Natural killer cell (primary cell): Measurements from ENCODE around the gene DNLZ. TPM values are rescaled to one million over a fixed set of nuclear protein-coding genes. Genes with fewer than 3 reads are reported as not detected.

Experiments used
- ATAC-seq, 3 donors: fragments of 150-1000 bp in 2 of 3; fragments of 200-7000 bp in 1 of 3; cut with Tn5 transposase; 1 replicate in 1 of 3; 2 replicates in 2 of 3; pipeline ENCODE4 v1.10.0; 2021; ENCODE audit warnings: mild to moderate bottlenecking in 2 of 3, moderate library complexity in 2 of 3
- DNase-seq, 2 donors: peaks; one replicate each; pipeline versions ENCODE4 v3.0.0 to v3.0.0-alpha.2; 2013 to 2021; ENCODE audit warnings: mixed read lengths in 1 of 2
- H3K27ac ChIP-seq: one replicate; pipeline ENCODE4 v1.5.1; 2013; ENCODE audit warnings: mild to moderate bottlenecking, low read length
- H3K27me3 ChIP-seq: one replicate; pipeline ENCODE4 v1.6.1; 2013; ENCODE audit warnings: low read length; ENCODE audit not compliant: control insufficient read depth, insufficient read depth
- H3K36me3 ChIP-seq: one replicate; pipeline ENCODE4 v1.6.1; 2013; ENCODE audit warnings: low read length; ENCODE audit not compliant: control insufficient read depth, insufficient read depth
- H3K4me1 ChIP-seq: one replicate; pipeline ENCODE4 v1.6.1; 2013; ENCODE audit warnings: low read length; ENCODE audit not compliant: control insufficient read depth, insufficient read depth
- H3K4me3 ChIP-seq: one replicate; pipeline ENCODE4 v1.5.1; 2013; ENCODE audit warnings: low read length
- H3K9me3 ChIP-seq: one replicate; pipeline ENCODE4 v1.6.1; 2013; ENCODE audit warnings: low read length; ENCODE audit not compliant: control insufficient read depth, insufficient read depth
- H3K27ac Mint-ChIP-seq, 2 donors: one replicate each; pipeline ENCODE4 v1.8.0; 2022; ENCODE audit warnings: mild to moderate bottlenecking in 2 of 2, mixed read lengths in 2 of 2, moderate library complexity in 1 of 2
- H3K27me3 Mint-ChIP-seq, 2 donors: one replicate each; pipeline ENCODE4 v1.8.0; 2022; ENCODE audit warnings: low read depth in 2 of 2, mixed read lengths in 2 of 2
- H3K36me3 Mint-ChIP-seq: one replicate; pipeline ENCODE4 v1.8.0; 2022; ENCODE audit warnings: mixed read lengths
- H3K4me1 Mint-ChIP-seq, 2 donors: one replicate each; pipeline ENCODE4 v1.8.0; 2022; ENCODE audit warnings: mixed read lengths in 2 of 2
- H3K4me3 Mint-ChIP-seq: one replicate; pipeline ENCODE4 v1.8.0; 2022; ENCODE audit warnings: mild to moderate bottlenecking, moderate library complexity, mixed read lengths
- H3K9me3 Mint-ChIP-seq, 2 donors: one replicate each; pipeline ENCODE4 v1.8.0; 2022; ENCODE audit warnings: mixed read lengths in 2 of 2
- WGBS: methylation state at CpG from one replicate; pipeline ENCODE4 v1.1.7; 2013; ENCODE audit warnings: missing lambda C conversion rate; ENCODE audit not compliant: insufficient coverage; 5-methylcytosine and 5-hydroxymethylcytosine counted together
- intact Hi-C: fragments of 100-400 bp; cut with micrococcal nuclease; formaldehyde crosslinking; loops from one replicate; pipeline ENCODE4 v1.14.2; 2022
- total RNA-seq, 4 donors: library from RNA; stranded (reverse); fragments of 120-200 nt in 1 of 4; gene quantifications; one replicate each; pipeline versions ENCODE4 v1.2.3 to v1.2.4, GENCODE V29; 2013 to 2022
- TF ChIP-seq, protein P1 (sequence below): fragments of 200-600 bp; IDR thresholded peaks from one replicate; pipeline ENCODE4 v1.8.0; 2022; ENCODE audit warnings: antibody characterized with exemption

DNLZ gene
- total RNA-seq, 3 donors from 2014 or later (not counting 1 experiment from before 2014, with no cell fraction given), result 24.6 to 34.8 (median 28.9) TPM

- Mint-ChIP-seq H3K4me1 (peaks cover 13 to 16% of the 10 kb centered on the region in 2 donors), H3K9me3 (no peaks in the 10 kb centered on the region), H3K36me3 (peaks cover 13% of the 10 kb centered on the region), H3K4me3 (no peak overlapping the region), H3K27ac (no peak overlapping the region), H3K27me3 (no peaks in the 10 kb centered on the region)
- no peaks in the 10 kb centered on the region for H3K9me3 ChIP-seq
- no peaks in the 10 kb centered on the region for H3K4me1 ChIP-seq
- peak in 1 of 2 donors; percentile 68 for DNase-seq
- peak in 2 of 3 donors; percentile 26 to 82 for ATAC-seq
- H3K27me3 ChIP-seq, result no peaks in the 10 kb centered on the region
- intact Hi-C loops, result no loop called here
- H3K36me3 ChIP-seq, result peaks cover 42% of the 10 kb centered on the region
- TF ChIP-seq, protein P1, sequence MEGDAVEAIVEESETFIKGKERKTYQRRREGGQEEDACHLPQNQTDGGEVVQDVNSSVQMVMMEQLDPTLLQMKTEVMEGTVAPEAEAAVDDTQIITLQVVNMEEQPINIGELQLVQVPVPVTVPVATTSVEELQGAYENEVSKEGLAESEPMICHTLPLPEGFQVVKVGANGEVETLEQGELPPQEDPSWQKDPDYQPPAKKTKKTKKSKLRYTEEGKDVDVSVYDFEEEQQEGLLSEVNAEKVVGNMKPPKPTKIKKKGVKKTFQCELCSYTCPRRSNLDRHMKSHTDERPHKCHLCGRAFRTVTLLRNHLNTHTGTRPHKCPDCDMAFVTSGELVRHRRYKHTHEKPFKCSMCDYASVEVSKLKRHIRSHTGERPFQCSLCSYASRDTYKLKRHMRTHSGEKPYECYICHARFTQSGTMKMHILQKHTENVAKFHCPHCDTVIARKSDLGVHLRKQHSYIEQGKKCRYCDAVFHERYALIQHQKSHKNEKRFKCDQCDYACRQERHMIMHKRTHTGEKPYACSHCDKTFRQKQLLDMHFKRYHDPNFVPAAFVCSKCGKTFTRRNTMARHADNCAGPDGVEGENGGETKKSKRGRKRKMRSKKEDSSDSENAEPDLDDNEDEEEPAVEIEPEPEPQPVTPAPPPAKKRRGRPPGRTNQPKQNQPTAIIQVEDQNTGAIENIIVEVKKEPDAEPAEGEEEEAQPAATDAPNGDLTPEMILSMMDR, result no peak
- no peak overlapping the region for H3K4me3 ChIP-seq
- WGBS, result 62% methylated on average over 9 of the region's 11 CpGs
- H3K27ac ChIP-seq, result no peak overlapping the region
Observed at GRCh38 chr9:136385015-136385414, 21.5 kb upstream of the DNLZ start.

GRCh38 chr9:136383436-136383835 lies 19.9 kb upstream of the DNLZ start:
- intact Hi-C loops, result no loop called here
- H3K36me3 ChIP-seq, result peaks cover 44% of the 10 kb centered on the region
- H3K27me3 ChIP-seq, result no peaks in the 10 kb centered on the region
- no peaks in the 10 kb centered on the region for H3K9me3 ChIP-seq
- Mint-ChIP-seq H3K4me3 (no peak overlapping the region), H3K9me3 (no peaks in the 10 kb centered on the region), H3K36me3 (peaks cover 13% of the 10 kb centered on the region), H3K27ac (no peak overlapping the region), H3K4me1 (peaks cover 13 to 16% of the 10 kb centered on the region in 2 donors), H3K27me3 (no peaks in the 10 kb centered on the region)
- ATAC-seq (no peak), DNase-seq (no peak)
- TF ChIP-seq, protein P1, result no peak
- WGBS, result 98% methylated on average over 20 of the region's 20 CpGs
- no peaks in the 10 kb centered on the region for H3K4me1 ChIP-seq
- no peak overlapping the region for H3K4me3 ChIP-seq
- no peak overlapping the region for H3K27ac ChIP-seq

GRCh38 chr9:136381966-136382513 lies 18.5 kb upstream of the DNLZ start:
- WGBS, result 94% methylated on average over 25 of the region's 25 CpGs
- no peaks in the 10 kb centered on the region for H3K9me3 Mint-ChIP-seq
- ATAC-seq, result no peak
- TF ChIP-seq, protein P1, result no peak
- Histone ChIP-seq H3K9me3 (no peaks in the 10 kb centered on the region), H3K36me3 (peaks cover 32% of the 10 kb centered on the region), H3K4me1 (no peaks in the 10 kb centered on the region), H3K4me3 (no peak overlapping the region), H3K27me3 (no peaks in the 10 kb centered on the region), H3K27ac (no peak overlapping the region)
- intact Hi-C loops, result no loop called here
- H3K27me3 Mint-ChIP-seq, result no peaks in the 10 kb centered on the region
- peaks cover 13% of the 10 kb centered on the region for H3K36me3 Mint-ChIP-seq
- no peak overlapping the region for H3K4me3 Mint-ChIP-seq
- H3K4me1 Mint-ChIP-seq, result peaks cover 13 to 16% of the 10 kb centered on the region in 2 donors
- H3K27ac Mint-ChIP-seq, result no peak overlapping the region
- DNase-seq, result no peak

DNA sequence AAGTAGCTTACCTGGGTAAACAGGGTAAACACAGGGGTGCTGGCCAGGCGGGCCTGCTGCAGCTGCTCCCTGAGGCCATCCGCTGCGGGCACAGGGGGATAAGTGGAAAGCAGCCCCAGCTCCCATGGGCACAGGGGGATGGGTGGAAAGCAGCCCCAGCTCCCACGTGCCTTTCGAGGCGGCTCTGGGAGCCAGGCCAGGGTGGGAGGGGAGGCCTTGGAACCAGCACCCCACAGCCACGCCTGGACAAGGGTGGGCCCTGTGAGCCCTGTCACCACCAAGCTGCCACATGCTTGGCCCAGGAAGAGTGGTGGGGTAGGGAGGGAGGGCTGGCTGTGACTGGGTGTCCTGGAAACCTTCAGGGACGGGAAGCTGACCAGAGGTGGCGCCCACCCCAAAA lies 17.8 kb upstream of the DNLZ start:
- no peaks in the 10 kb centered on the region for H3K9me3 ChIP-seq
- H3K4me1 Mint-ChIP-seq, result peaks cover 13 to 16% of the 10 kb centered on the region in 2 donors
- no peaks in the 10 kb centered on the region for H3K27me3 ChIP-seq
- H3K27me3 Mint-ChIP-seq, result no peaks in the 10 kb centered on the region
- H3K27ac Mint-ChIP-seq, result no peak overlapping the region
- WGBS, result 96% methylated on average over 8 of the region's 9 CpGs
- DNase-seq (no peak), ATAC-seq (no peak)
- H3K4me3 Mint-ChIP-seq, result no peak overlapping the region
- peaks cover 5% of the 10 kb centered on the region for H3K4me1 ChIP-seq
- H3K27ac ChIP-seq, result no peak overlapping the region
- peaks cover 13% of the 10 kb centered on the region for H3K36me3 Mint-ChIP-seq
- no peak overlapping the region for H3K4me3 ChIP-seq
- intact Hi-C loops, result no loop called here
- TF ChIP-seq, protein P1, result no peak
- H3K36me3 ChIP-seq, result peaks cover 29% of the 10 kb centered on the region
- no peaks in the 10 kb centered on the region for H3K9me3 Mint-ChIP-seq
